ENCODE data around the gene SERP1. TPM values are rescaled to one million over a fixed set of nuclear protein-coding genes. Genes with fewer than 3 reads are reported as not detected.

Gene SERP1
- total and polyA plus RNA-seq, 10 donors, result 64.0 to 441 (median 101) TPM

DNA sequence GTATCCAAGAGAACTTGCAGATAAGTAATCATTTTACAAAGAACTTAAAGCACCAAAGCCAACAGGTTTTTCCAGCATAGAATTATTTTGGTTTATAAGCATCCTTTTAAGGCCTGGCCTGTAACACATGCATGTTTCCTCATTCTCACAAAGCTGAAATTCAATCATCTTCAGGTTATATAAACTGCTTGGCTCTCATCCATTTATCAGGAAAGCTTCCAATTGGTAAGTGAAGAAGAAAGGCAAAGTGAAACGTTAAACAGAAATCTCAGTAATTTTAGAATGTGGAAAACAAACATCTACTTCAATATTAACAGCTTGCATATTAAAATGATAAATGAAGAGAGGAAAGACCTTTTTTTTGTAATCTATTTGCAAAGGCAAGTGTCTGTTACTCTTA is 1.6 kb downstream of the SERP1 start:
- H3K4me1 ChIP-seq, result peaks cover 16 to 81% (median 60%) of the 10 kb centered on the region in 6 donors
- H3K27ac ChIP-seq, result peak overlapping the region in 6 of 8 donors; percentile 3 to 100 (median 99)
- H3K36me3 ChIP-seq, result peaks cover 0 to 30% (median 4%) of the 10 kb centered on the region in 6 donors
- H3K27me3 ChIP-seq (replicated peaks in 1 of 7), result no peaks in the 10 kb centered on the region
- WGBS, 5 donors, result 2 to 8% (median 4%) methylated on average over 1 of the region's 1 CpG
- H3K9me3 ChIP-seq, result no peaks in the 10 kb centered on the region
- TF ChIP-seq POLR2A (IDR thresholded peaks at IDR 0.05) (no peak), POLR2AphosphoS5 (IDR thresholded peaks at IDR 0.05) (no peak)
- TF ChIP-seq, protein P1, sequence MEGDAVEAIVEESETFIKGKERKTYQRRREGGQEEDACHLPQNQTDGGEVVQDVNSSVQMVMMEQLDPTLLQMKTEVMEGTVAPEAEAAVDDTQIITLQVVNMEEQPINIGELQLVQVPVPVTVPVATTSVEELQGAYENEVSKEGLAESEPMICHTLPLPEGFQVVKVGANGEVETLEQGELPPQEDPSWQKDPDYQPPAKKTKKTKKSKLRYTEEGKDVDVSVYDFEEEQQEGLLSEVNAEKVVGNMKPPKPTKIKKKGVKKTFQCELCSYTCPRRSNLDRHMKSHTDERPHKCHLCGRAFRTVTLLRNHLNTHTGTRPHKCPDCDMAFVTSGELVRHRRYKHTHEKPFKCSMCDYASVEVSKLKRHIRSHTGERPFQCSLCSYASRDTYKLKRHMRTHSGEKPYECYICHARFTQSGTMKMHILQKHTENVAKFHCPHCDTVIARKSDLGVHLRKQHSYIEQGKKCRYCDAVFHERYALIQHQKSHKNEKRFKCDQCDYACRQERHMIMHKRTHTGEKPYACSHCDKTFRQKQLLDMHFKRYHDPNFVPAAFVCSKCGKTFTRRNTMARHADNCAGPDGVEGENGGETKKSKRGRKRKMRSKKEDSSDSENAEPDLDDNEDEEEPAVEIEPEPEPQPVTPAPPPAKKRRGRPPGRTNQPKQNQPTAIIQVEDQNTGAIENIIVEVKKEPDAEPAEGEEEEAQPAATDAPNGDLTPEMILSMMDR (IDR thresholded peaks at IDR 0.05 in 8 of 11, conservative IDR thresholded peaks at IDR 0.05 in 3 of 11), result no peak
- intact Hi-C loops (cut with DNase I; ENCODE audit: low total_unique reads), result no loop called here
- DNase-seq, result no peak
- H3K4me3 ChIP-seq, result peak overlapping the region; percentile 64 to 82 (median 76)

DNA sequence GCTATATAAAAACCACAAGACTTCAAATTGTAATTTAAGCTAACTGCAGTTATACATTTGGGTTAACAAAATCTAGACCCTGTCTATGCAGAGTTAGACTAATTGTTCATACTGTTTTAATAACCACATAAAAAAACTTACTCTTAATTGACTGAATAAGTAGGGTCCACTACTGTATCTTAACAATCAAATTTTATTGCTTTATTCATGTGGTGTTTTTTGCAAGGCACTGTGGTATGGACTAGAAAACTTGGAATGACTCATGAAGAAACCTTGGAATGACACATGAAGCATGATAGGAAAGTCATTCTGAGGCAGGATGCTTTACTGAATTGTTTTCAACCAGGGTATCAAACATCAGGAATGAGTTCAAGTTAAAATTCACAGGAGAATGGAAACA is 2.3 kb downstream of the SERP1 start:
- TF ChIP-seq, protein P1 (IDR thresholded peaks at IDR 0.05 in 8 of 11, conservative IDR thresholded peaks at IDR 0.05 in 3 of 11), result no peak
- TF ChIP-seq POLR2A (IDR thresholded peaks at IDR 0.05), result no peak
- no peak for TF ChIP-seq POLR2AphosphoS5 (IDR thresholded peaks at IDR 0.05)
- Histone ChIP-seq H3K36me3 (peaks cover 0 to 23% (median 4%) of the 10 kb centered on the region in 6 donors), H3K9me3 (no peaks in the 10 kb centered on the region), H3K27me3 (replicated peaks in 1 of 7) (no peaks in the 10 kb centered on the region), H3K4me1 (peaks cover 16 to 75% (median 60%) of the 10 kb centered on the region in 6 donors), H3K4me3 (peak overlapping the region in 1 of 8 donors; percentile 82), H3K27ac (peak overlapping the region in 3 of 8 donors; percentile 3 to 99 (median 99))
- intact Hi-C loops (cut with DNase I; ENCODE audit: low total_unique reads), result no loop called here
- DNase-seq, result no peak

DNA sequence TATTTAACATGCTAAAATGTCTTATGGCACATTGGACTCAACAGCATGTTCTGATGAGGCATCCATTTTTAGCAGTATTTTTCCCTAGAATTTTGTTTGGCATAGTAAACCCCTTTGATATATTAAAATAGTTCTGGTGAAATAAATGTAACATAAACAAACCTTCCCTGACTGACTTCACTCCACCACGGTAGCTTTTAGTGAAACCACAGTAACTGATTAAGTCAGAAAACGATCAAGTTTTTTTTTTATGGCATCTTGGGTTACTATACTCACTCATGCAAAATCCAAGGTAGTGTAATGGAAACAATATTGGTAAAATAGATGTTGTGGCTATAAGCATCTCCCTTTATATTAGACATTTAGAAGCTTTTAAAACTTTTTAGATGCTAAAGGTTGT is 2.8 kb downstream of the SERP1 start:
- TF ChIP-seq, protein P1 (IDR thresholded peaks at IDR 0.05 in 8 of 11, conservative IDR thresholded peaks at IDR 0.05 in 3 of 11), result no peak
- TF ChIP-seq POLR2AphosphoS5 (IDR thresholded peaks at IDR 0.05), result no peak
- no peak for TF ChIP-seq POLR2A (IDR thresholded peaks at IDR 0.05)
- 61 to 77% (median 73%) methylated on average over 2 of the region's 2 CpGs for WGBS, 5 donors
- Histone ChIP-seq H3K4me1 (peaks cover 16 to 69% (median 55%) of the 10 kb centered on the region in 6 donors), H3K27ac (peak overlapping the region in 1 of 8 donors; percentile 30), H3K27me3 (replicated peaks in 1 of 7) (no peaks in the 10 kb centered on the region), H3K9me3 (no peaks in the 10 kb centered on the region), H3K36me3 (peaks cover 0 to 22% (median 4%) of the 10 kb centered on the region in 6 donors), H3K4me3 (no peak overlapping the region)
- intact Hi-C loops (cut with DNase I; ENCODE audit: low total_unique reads), result no loop called here
- no peak for DNase-seq

DNA sequence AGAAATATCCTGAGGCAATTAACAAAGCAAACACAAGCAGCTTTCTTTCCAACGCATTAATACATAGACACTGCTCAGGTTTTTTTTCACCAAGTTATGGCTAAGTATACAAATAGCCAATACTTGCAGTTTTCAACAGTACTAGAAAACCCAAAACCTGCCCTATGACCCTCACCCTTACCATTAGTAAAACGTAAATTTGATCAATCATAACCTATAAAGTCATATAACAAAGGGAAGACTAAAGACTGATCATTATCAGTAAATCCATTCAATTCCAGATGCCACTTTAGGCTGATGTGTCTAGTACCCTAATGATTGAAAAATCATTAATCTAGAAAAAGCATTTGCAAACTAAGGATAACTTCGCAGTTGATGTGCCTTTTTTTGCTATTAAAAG is 3.2 kb downstream of the SERP1 start:
- Histone ChIP-seq H3K27me3 (replicated peaks in 1 of 7) (no peaks in the 10 kb centered on the region), H3K27ac (peak overlapping the region in 2 of 8 donors; percentile 30 to 39), H3K4me3 (no peak overlapping the region), H3K4me1 (peaks cover 13 to 65% (median 51%) of the 10 kb centered on the region in 6 donors), H3K9me3 (no peaks in the 10 kb centered on the region), H3K36me3 (peaks cover 0 to 22% (median 4%) of the 10 kb centered on the region in 6 donors)
- no peak for DNase-seq
- intact Hi-C loops (cut with DNase I; ENCODE audit: low total_unique reads), result no loop called here
- 86 to 96% (median 92%) methylated on average over 3 of the region's 3 CpGs for WGBS, 5 donors
- TF ChIP-seq POLR2A (IDR thresholded peaks at IDR 0.05) (no peak), POLR2AphosphoS5 (IDR thresholded peaks at IDR 0.05) (no peak)
- TF ChIP-seq, protein P1 (IDR thresholded peaks at IDR 0.05 in 8 of 11, conservative IDR thresholded peaks at IDR 0.05 in 3 of 11), result no peak
